ENCODE results near the gene DYNLT2.

Gene DYNLT2

GRCh38 chr6:169783401-169783800 is 32.0 kb upstream of the DYNLT2 start:
- no peak overlapping the region for H3K4me3 ChIP-seq (replicated peaks in 1 of 2; ENCODE audit: low read depth in 2 of 2, low read length in 2 of 2)
- no peak for DNase-seq (ENCODE audit: low read depth in 2 of 2)
- TF ChIP-seq CTCF (IDR thresholded peaks at IDR 0.05; ENCODE audit: low read depth, low read length): no peak

GRCh38 chr6:169782966-169783365 is 31.6 kb upstream of the DYNLT2 start:
- TF ChIP-seq CTCF (IDR thresholded peaks at IDR 0.05; ENCODE audit: low read depth, low read length): no peak
- H3K4me3 ChIP-seq (replicated peaks in 1 of 2; ENCODE audit: low read depth in 2 of 2, low read length in 2 of 2): no peak overlapping the region
- no peak for DNase-seq (ENCODE audit: low read depth in 2 of 2)

- no peak overlapping the region for H3K4me3 ChIP-seq (replicated peaks in 1 of 2; ENCODE audit: low read depth in 2 of 2, low read length in 2 of 2)
- DNase-seq (ENCODE audit: low read depth in 2 of 2): no peak
- no peak for TF ChIP-seq CTCF (IDR thresholded peaks at IDR 0.05; ENCODE audit: low read depth, low read length)
Observed at GRCh38 chr6:169780571-169781091, 29.3 kb upstream of the DYNLT2 start.

GRCh38 chr6:169779896-169780295 is 28.5 kb upstream of the DYNLT2 start:
- TF ChIP-seq CTCF (IDR thresholded peaks at IDR 0.05; ENCODE audit: low read depth, low read length): no peak
- H3K4me3 ChIP-seq (replicated peaks in 1 of 2; ENCODE audit: low read depth in 2 of 2, low read length in 2 of 2): no peak overlapping the region
- DNase-seq (ENCODE audit: low read depth in 2 of 2): no peak

GRCh38 chr6:169779092-169779815 is 27.9 kb upstream of the DYNLT2 start:
- TF ChIP-seq CTCF (IDR thresholded peaks at IDR 0.05; ENCODE audit: low read depth, low read length): no peak
- H3K4me3 ChIP-seq (replicated peaks in 1 of 2; ENCODE audit: low read depth in 2 of 2, low read length in 2 of 2): no peak overlapping the region
- no peak for DNase-seq (ENCODE audit: low read depth in 2 of 2)

- H3K4me3 ChIP-seq (replicated peaks in 1 of 2; ENCODE audit: low read depth in 2 of 2, low read length in 2 of 2): no peak overlapping the region
- DNase-seq (ENCODE audit: low read depth in 2 of 2): no peak
- TF ChIP-seq CTCF (IDR thresholded peaks at IDR 0.05; ENCODE audit: low read depth, low read length): no peak
Observed at GRCh38 chr6:169778646-169779045, 27.3 kb upstream of the DYNLT2 start.

GRCh38 chr6:169777896-169778295 is 26.5 kb upstream of the DYNLT2 start:
- TF ChIP-seq CTCF (IDR thresholded peaks at IDR 0.05; ENCODE audit: low read depth, low read length): no peak
- H3K4me3 ChIP-seq (replicated peaks in 1 of 2; ENCODE audit: low read depth in 2 of 2, low read length in 2 of 2): no peak overlapping the region
- no peak for DNase-seq (ENCODE audit: low read depth in 2 of 2)

Measured in cardiac fibroblast (primary cell).